Fibroblast of lung (primary cell): ENCODE data around the gene CEMP1.

ENCODE experiments used
- CTCF ChIP-seq, 2 donors: IDR thresholded peaks in 1 of 2; conservative IDR thresholded peaks in 1 of 2; 1 replicate in 1 of 2; 2 replicates in 1 of 2; pipeline ENCODE4 v1.5.1; 2011 to 2012; ENCODE audit warnings: low read length in 2 of 2, control low read depth in 1 of 2, inconsistent platforms in 1 of 2, low read depth in 1 of 2, mild to moderate bottlenecking in 1 of 2
- EZH2 ChIP-seq: IDR thresholded peaks from 2 replicates; pipeline ENCODE4 v1.5.1; 2012; ENCODE audit warnings: low read length, control low read depth, mild to moderate bottlenecking; ENCODE audit errors: missing control alignments

- TF ChIP-seq CTCF (conservative IDR thresholded peaks at IDR 0.05 in 1 of 2, IDR thresholded peaks at IDR 0.05 in 1 of 2; ENCODE audit: low read depth in 1 of 2, low read length in 2 of 2) (no peak), EZH2 (no peak)
These were observed 7.4 kb downstream of the CEMP1 start for GRCh38 chr16:2523801-2524231.
